ENCODE measurements around the gene DUT.

- no peak for TF ChIP-seq NFIC (IDR thresholded peaks at IDR 0.05)
- no peak for TF ChIP-seq EP300 (IDR thresholded peaks at IDR 0.05; ENCODE audit: borderline replicate concordance)
- TF ChIP-seq RAD21 (IDR thresholded peaks at IDR 0.05; ENCODE audit: low read depth) = no peak
- no peak for TF ChIP-seq YY1 (IDR thresholded peaks at IDR 0.05; ENCODE audit: low read depth)
- TF ChIP-seq TCF12 (IDR thresholded peaks at IDR 0.05; ENCODE audit: low read depth) = no peak
- TF ChIP-seq TEAD4 (IDR thresholded peaks at IDR 0.05) = peak; percentile 37; the same call in 1 of the 2 replicates
Observed at GRCh38 chr15:48385031-48385830, 54.0 kb downstream of the DUT start.
